GM12878 (cell line): ENCODE measurements around the gene REPIN1. TPM values are rescaled to one million over a fixed set of nuclear protein-coding genes. Genes with fewer than 3 reads are reported as not detected.

Experiments used
- BCL11A ChIP-seq: IDR thresholded peaks from 2 replicates; pipeline ENCODE4 v1.6.1; 2011; ENCODE audit warnings: low read depth, low read length
- BMI1 ChIP-seq: fragments of 450-650 bp; IDR thresholded peaks from 2 replicates; pipeline ENCODE4 v1.6.1; 2016; ENCODE audit warnings: mild to moderate bottlenecking, moderate library complexity, borderline replicate concordance
- CEBPB ChIP-seq, 2 experiments: fragments of 150-350 bp in 1 of 2; IDR thresholded peaks; 2 replicates each; pipeline ENCODE4 v1.6.1; 2012 to 2014; ENCODE audit warnings: low read depth in 2 of 2, low read length in 2 of 2, borderline replicate concordance in 1 of 2, inconsistent platforms in 1 of 2
- EED ChIP-seq: sonication (generic); IDR thresholded peaks from 2 replicates; pipeline ENCODE4 v1.6.1; 2016; ENCODE audit warnings: antibody characterized with exemption, low read depth
- IKZF2 ChIP-seq, 2 experiments: fragments of 450-650 bp; IDR thresholded peaks; 2 replicates each; pipeline ENCODE4 v1.6.1; 2017; ENCODE audit warnings: mild to moderate bottlenecking in 2 of 2, moderate library complexity in 2 of 2
- NFIC ChIP-seq: IDR thresholded peaks from 2 replicates; pipeline ENCODE4 v1.6.1; 2012; ENCODE audit warnings: low read depth, mild to moderate bottlenecking, inconsistent platforms, low read length, moderate library complexity
- RAD51 ChIP-seq: fragments of 450-650 bp; IDR thresholded peaks from 2 replicates; pipeline ENCODE4 v1.6.1; 2016; ENCODE audit warnings: moderate library complexity, mild to moderate bottlenecking, inconsistent platforms
- SIN3A ChIP-seq: IDR thresholded peaks from 2 replicates; pipeline ENCODE4 v1.6.1; 2012; ENCODE audit warnings: low read depth, low read length, improper control_type of control experiment
- TCF7 ChIP-seq: IDR thresholded peaks from 2 replicates; pipeline ENCODE4 v1.6.1; 2014; ENCODE audit warnings: antibody characterized with exemption, borderline replicate concordance
- polyA plus RNA-seq, 11 experiments: library from polyadenylated mRNA; depleted of rRNA in 4 of 11; unstranded in 6 of 11; stranded (reverse) in 5 of 11; fragments of >200 nt; fragmentation: Nextera tagmentation in 4 of 11; fragmentation: Illumina TruSeq in 1 of 11; extraction: Ambion mirVana in 4 of 11; extraction: Trizol in 1 of 11; gene quantifications; 1 replicate in 1 of 11; 2 replicates in 10 of 11; pipeline versions ENCODE4 v1.2.1 to v1.2.3, GENCODE V29; 2011 to 2016; ENCODE audit warnings: inconsistent platforms in 2 of 11, missing spikeins in 2 of 11, low read depth in 1 of 11
- total RNA-seq, 4 experiments: library from RNA; depleted of rRNA in 3 of 4; stranded (reverse); fragments of >200 nt in 3 of 4; fragmentation: Illumina TruSeq in 1 of 4; extraction: Trizol in 1 of 4; gene quantifications; 2 replicates each; pipeline versions ENCODE4 v1.2.1 to v1.2.3, GENCODE V29; 2013 to 2021
- TF ChIP-seq, protein P1 (sequence below): fragments of 150-350 bp; IDR thresholded peaks from 2 replicates; pipeline ENCODE4 v1.6.1; 2016; ENCODE audit warnings: low read depth, low read length
- TF ChIP-seq, protein P2 (sequence below): fragments of 450-650 bp; IDR thresholded peaks from 2 replicates; pipeline ENCODE4 v1.6.1; 2017; ENCODE audit warnings: mild to moderate bottlenecking, moderate library complexity
- TF ChIP-seq, protein P3 (sequence below): IDR thresholded peaks from 2 replicates; pipeline ENCODE4 v1.6.1; 2011; ENCODE audit warnings: mild to moderate bottlenecking, low read depth, low read length, moderate library complexity; ENCODE audit not compliant: insufficient replicate concordance
- TF ChIP-seq, protein P4 (sequence below): fragments of 450-650 bp; IDR thresholded peaks from 2 replicates; pipeline ENCODE4 v1.6.1; 2016; ENCODE audit warnings: mild to moderate bottlenecking
- TF ChIP-seq, protein P5 (sequence below): IDR thresholded peaks from 2 replicates; pipeline ENCODE4 v1.6.1; 2012; ENCODE audit warnings: low read length, inconsistent platforms
- TF ChIP-seq, protein P6 (sequence below): fragments of 150-350 bp; IDR thresholded peaks from 2 replicates; pipeline ENCODE4 v1.6.1; 2014; ENCODE audit warnings: mild to moderate bottlenecking, low read depth, low read length

REPIN1 gene
- total and polyA plus RNA-seq, 10 of the 15 experiments (the other 5 are each of a cell fraction or from before 2014, with no cell fraction given) = 5.1 to 172 (median 76.9) TPM

DNA sequence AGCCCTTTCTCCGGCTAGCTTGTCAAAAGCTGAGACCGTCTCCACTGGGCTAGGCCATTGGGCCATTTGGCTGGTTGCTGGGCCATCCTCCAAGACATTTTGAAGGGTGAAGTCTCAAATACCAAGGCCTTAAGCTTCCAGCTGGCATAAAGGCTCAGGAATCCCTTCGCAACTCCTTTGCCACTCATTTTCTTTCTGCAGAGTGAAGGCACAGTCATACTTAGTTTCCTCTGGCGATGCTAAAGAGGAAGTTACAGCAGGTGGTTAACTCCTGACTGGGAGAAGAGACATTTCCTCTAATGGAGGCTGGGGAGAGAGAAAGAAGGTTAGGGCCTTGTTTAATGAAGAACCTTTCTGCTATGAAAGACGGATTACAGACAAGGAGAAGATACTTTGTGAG is 4.8 kb upstream of the REPIN1 start (continued):
- TF ChIP-seq, protein P1, sequence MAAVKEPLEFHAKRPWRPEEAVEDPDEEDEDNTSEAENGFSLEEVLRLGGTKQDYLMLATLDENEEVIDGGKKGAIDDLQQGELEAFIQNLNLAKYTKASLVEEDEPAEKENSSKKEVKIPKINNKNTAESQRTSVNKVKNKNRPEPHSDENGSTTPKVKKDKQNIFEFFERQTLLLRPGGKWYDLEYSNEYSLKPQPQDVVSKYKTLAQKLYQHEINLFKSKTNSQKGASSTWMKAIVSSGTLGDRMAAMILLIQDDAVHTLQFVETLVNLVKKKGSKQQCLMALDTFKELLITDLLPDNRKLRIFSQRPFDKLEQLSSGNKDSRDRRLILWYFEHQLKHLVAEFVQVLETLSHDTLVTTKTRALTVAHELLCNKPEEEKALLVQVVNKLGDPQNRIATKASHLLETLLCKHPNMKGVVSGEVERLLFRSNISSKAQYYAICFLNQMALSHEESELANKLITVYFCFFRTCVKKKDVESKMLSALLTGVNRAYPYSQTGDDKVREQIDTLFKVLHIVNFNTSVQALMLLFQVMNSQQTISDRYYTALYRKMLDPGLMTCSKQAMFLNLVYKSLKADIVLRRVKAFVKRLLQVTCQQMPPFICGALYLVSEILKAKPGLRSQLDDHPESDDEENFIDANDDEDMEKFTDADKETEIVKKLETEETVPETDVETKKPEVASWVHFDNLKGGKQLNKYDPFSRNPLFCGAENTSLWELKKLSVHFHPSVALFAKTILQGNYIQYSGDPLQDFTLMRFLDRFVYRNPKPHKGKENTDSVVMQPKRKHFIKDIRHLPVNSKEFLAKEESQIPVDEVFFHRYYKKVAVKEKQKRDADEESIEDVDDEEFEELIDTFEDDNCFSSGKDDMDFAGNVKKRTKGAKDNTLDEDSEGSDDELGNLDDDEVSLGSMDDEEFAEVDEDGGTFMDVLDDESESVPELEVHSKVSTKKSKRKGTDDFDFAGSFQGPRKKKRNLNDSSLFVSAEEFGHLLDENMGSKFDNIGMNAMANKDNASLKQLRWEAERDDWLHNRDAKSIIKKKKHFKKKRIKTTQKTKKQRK = no peak
- TF ChIP-seq, protein P2, sequence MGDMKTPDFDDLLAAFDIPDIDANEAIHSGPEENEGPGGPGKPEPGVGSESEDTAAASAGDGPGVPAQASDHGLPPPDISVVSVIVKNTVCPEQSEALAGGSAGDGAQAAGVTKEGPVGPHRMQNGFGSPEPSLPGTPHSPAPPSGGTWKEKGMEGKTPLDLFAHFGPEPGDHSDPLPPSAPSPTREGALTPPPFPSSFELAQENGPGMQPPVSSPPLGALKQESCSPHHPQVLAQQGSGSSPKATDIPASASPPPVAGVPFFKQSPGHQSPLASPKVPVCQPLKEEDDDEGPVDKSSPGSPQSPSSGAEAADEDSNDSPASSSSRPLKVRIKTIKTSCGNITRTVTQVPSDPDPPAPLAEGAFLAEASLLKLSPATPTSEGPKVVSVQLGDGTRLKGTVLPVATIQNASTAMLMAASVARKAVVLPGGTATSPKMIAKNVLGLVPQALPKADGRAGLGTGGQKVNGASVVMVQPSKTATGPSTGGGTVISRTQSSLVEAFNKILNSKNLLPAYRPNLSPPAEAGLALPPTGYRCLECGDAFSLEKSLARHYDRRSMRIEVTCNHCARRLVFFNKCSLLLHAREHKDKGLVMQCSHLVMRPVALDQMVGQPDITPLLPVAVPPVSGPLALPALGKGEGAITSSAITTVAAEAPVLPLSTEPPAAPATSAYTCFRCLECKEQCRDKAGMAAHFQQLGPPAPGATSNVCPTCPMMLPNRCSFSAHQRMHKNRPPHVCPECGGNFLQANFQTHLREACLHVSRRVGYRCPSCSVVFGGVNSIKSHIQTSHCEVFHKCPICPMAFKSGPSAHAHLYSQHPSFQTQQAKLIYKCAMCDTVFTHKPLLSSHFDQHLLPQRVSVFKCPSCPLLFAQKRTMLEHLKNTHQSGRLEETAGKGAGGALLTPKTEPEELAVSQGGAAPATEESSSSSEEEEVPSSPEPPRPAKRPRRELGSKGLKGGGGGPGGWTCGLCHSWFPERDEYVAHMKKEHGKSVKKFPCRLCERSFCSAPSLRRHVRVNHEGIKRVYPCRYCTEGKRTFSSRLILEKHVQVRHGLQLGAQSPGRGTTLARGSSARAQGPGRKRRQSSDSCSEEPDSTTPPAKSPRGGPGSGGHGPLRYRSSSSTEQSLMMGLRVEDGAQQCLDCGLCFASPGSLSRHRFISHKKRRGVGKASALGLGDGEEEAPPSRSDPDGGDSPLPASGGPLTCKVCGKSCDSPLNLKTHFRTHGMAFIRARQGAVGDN = peak; percentile 47; the same call in 1 of the 2 replicates
- TF ChIP-seq, protein P3, sequence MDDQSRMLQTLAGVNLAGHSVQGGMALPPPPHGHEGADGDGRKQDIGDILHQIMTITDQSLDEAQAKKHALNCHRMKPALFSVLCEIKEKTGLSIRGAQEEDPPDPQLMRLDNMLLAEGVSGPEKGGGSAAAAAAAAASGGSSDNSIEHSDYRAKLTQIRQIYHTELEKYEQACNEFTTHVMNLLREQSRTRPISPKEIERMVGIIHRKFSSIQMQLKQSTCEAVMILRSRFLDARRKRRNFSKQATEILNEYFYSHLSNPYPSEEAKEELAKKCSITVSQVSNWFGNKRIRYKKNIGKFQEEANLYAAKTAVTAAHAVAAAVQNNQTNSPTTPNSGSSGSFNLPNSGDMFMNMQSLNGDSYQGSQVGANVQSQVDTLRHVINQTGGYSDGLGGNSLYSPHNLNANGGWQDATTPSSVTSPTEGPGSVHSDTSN = no peak
- TF ChIP-seq, protein P4, sequence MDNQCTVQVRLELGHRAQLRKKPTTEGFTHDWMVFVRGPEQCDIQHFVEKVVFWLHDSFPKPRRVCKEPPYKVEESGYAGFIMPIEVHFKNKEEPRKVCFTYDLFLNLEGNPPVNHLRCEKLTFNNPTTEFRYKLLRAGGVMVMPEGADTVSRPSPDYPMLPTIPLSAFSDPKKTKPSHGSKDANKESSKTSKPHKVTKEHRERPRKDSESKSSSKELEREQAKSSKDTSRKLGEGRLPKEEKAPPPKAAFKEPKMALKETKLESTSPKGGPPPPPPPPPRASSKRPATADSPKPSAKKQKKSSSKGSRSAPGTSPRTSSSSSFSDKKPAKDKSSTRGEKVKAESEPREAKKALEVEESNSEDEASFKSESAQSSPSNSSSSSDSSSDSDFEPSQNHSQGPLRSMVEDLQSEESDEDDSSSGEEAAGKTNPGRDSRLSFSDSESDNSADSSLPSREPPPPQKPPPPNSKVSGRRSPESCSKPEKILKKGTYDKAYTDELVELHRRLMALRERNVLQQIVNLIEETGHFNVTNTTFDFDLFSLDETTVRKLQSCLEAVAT = no peak
- peak; percentile 84 for TF ChIP-seq EED
- TF ChIP-seq RAD51 = no peak
- peak; percentile 34; the same call in 1 of the 2 replicates for TF ChIP-seq NFIC
- TF ChIP-seq TCF7 = no peak
- no peak for TF ChIP-seq BCL11A
- TF ChIP-seq, protein P5, sequence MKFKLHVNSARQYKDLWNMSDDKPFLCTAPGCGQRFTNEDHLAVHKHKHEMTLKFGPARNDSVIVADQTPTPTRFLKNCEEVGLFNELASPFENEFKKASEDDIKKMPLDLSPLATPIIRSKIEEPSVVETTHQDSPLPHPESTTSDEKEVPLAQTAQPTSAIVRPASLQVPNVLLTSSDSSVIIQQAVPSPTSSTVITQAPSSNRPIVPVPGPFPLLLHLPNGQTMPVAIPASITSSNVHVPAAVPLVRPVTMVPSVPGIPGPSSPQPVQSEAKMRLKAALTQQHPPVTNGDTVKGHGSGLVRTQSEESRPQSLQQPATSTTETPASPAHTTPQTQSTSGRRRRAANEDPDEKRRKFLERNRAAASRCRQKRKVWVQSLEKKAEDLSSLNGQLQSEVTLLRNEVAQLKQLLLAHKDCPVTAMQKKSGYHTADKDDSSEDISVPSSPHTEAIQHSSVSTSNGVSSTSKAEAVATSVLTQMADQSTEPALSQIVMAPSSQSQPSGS = no peak
- peak; percentile 84 for TF ChIP-seq IKZF2 (IDR thresholded peaks at IDR 0.05)
- TF ChIP-seq, protein P6, sequence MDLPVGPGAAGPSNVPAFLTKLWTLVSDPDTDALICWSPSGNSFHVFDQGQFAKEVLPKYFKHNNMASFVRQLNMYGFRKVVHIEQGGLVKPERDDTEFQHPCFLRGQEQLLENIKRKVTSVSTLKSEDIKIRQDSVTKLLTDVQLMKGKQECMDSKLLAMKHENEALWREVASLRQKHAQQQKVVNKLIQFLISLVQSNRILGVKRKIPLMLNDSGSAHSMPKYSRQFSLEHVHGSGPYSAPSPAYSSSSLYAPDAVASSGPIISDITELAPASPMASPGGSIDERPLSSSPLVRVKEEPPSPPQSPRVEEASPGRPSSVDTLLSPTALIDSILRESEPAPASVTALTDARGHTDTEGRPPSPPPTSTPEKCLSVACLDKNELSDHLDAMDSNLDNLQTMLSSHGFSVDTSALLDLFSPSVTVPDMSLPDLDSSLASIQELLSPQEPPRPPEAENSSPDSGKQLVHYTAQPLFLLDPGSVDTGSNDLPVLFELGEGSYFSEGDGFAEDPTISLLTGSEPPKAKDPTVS = no peak
- no peak for TF ChIP-seq CEBPB (IDR thresholded peaks at IDR 0.05; ENCODE audit: borderline replicate concordance in 1 of 2, low read depth in 2 of 2, low read length in 2 of 2)
- no peak for TF ChIP-seq BMI1
- no peak for TF ChIP-seq SIN3A
